HG03565 (cell line): ENCODE measurements around the gene CCNYL1.

ENCODE experiments used
- ATAC-seq: cut with Tn5 transposase; IDR thresholded peaks from one replicate; pipeline ENCODE4 v1.9.1; 2021; ENCODE audit warnings: mild to moderate bottlenecking, moderate library complexity; ENCODE audit not compliant: unreplicated experiment

CCNYL1 gene

DNA sequence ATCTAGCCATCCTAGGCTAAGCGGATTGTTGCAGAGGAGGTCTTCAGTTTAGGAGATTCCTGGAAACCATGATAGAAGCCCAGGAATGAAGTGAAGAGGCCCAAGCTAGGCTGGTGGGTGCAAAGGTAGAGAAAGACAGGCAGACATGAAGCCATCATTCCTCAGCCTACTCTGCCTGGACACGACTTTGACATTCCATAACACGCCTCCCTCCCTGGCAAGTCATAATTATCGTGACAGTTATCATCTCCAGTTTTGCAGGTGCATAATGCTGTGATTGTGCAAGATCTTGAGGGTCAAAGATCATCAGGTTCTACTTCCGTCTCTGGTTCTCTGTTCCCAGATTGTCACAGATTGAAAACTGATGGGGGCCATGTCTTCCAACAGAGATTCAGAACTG is 73.5 kb downstream of the CCNYL1 start:
- no peak for ATAC-seq

DNA sequence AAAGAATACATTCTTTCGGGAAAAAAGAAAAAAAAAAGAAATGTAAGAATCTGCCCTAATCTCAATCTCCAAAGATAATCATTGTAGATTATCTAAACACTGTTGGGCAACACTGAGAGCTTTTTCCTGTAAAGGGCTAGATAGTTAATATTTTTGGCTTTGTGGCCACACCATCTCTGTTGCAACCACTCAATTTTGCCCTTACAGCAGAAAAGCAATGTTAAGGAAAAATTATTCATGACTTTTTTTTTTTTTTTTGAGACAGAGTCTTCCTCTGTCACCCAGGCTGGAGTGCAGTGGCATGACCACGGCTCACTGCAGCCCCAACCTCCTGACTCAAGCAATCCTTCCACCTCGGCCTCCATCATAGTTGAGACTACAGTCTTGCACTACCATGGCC is 75.6 kb downstream of the CCNYL1 start:
- no peak for ATAC-seq

DNA sequence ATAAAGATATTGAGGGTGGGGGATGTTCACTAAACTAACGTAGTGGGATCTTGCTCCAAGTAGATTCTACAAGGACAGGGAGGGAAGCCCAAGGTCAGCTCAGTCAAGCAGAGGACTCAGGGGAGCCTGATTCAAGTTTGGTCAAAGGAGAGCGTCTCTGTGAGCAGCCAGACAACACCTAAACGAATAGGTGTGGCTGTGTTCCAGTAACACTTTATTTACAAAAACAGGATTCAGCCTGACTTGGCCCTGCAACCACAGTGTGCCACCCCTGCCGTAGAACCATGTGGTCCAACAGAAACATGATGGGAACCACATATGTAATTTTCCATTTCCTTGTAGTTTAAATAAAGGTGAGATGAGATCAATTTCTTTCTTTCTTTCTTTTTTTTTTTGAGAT is 76.4 kb downstream of the CCNYL1 start:
- no peak for ATAC-seq

DNA sequence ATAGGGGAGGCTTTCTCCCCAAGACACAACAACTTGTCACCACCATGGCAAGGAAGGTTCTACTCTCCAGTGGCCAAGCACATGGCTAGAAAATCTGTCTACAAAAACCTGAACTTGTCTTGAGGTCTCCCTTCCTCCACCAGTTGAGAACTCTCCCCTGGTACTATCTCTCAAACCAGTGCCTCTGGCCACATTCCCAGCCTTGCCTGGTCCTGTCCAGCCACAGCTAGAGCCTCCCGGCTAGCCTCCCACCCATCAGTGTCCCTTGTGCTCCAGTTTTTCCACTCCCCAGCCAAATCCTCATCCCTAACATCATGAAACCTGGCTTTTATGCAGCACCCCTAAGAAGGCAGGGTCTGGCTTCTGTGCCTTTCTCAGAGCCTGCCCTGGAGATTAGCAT is 79.5 kb downstream of the CCNYL1 start:
- ATAC-seq = no peak

DNA sequence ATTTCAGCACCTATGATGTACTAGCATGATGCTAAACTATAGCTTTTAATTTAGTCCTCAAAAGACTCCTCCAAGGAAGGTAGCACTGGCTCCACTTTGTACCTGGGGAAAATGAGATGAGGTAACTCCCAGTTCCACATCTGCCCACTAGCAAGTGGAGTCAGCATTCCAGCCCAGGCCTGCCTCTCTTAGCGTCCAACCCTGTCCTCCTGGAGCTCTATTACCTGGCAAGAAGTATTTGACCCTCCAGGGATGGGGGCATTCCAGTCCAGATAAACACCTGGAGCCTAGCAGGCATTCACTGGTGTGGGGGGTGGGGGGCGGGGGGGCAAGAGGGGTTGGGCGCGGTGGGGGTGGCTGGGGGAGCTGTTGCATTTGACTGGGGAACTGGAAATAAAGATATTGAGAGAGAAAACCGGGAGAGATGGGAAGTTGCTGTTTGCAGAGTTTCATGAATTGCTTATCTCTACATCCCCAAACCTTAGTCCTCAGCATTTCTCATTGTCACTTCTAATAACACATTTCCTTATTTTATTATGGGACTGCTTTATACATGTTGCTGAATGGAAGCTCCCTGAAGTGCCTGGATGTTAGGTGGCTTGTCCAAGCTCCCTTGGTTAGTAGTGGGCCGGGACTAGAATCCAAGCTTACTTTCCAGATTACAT is 80.3 kb downstream of the CCNYL1 start:
- ATAC-seq = no peak

DNA sequence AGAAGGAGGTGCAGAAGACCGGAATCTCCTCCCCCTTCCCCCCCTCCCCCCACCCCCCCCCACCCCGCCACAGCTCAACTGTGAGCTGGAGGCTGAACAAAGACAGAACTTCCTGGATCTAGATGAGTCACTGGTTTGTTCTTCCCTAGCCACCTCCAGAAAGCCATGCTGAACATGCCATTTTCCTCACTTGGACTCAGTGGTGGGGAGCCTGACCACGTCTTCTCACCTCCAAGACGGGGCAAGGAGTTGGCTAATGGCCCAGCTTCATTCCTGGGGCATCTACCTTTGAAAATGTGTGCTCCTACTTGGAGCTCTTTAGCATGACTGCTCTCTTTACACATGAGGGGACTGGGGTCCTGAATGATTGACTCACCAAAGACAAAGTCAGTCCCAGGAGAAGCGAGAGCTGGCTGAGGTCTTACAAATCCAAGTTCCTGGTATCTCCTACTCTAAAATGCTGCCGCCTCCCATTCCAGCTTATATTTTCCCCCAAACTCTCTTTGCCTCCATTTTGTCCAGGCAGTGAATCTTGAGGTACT is 80.9 kb downstream of the CCNYL1 start:
- peak; percentile 43 for ATAC-seq

DNA sequence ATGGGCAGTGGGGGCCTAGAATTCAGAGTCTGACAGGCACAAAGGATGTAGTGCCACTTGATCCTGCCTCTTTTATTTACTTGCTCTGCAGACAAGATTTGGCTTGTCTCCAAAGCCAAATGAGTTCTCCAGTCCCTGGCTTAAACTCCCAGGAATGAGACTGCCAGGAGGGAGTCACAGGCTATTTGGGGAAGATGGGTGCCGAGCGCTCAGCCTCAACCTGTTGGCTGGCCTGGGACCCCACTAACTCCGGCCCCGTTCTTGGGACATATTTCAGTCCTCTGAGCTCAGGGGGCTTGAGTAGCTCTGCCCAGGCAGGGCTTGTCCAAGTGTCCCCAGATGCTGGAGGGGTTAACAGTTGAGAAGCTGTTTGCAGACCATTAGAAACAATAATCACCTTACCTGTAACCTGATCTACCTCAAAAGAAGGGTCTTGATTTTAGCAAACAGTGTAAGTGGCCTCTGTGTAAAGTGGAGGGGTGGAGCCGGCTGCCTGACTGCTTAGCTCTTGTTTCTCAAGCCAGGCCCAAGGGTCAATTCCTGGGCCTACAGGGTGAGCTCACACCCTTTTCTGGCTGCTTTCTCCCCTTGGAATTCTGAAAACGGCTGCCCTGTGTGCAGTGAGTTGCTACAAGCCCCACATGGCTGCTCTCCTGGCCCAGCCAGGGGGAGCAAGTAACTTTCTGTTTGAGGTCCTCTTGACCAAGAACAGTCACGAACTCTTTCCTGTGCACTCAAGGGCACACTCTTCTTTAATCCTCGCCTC is 85.3 kb downstream of the CCNYL1 start:
- no peak for ATAC-seq

DNA sequence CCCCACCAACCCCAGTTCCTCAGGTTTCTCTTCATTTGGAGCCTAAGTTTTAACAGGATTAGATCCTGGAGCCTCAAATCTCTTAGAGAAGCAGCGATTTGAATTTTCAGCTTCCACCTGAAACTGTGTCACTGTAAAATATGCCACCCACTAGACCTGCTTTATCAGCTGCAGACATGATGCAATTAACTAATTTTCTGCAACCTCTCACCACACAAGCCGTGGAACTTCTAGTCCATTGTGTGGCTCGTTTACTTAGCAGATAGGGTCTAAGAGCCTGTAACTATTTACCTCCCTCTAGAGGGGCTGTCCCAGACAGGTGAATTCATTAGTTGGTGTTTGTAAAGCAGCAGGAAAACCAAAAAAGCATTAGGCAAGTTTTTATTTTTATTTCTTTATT is 89.8 kb downstream of the CCNYL1 start:
- no peak for ATAC-seq

DNA sequence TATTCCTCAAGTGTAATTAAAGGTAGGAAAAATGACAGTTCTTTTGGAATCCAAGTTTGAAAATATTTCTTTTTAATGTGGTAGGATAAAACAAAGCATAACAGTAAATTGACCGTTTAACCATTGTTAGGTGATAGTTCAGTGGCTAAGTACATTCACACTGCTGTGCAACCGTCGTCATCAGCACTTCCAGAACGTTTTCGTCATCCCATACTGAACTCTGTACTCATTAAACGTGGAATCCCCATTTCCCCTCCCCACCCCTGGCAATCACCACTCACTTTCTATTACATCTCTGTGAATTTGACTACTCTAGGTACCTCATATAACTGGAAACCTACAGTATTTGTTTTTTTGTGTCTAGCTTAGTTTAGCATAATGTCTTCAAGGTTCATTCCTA is 91.2 kb downstream of the CCNYL1 start:
- ATAC-seq = no peak
